Posterior vena cava (tissue), 2 donors: ENCODE data around the gene PALM. TPM values are rescaled to one million over a fixed set of nuclear protein-coding genes. Genes with fewer than 3 reads are reported as not detected.
"Not testable (repeated sequence)": the region's sequence is repeated elsewhere in the genome, so short reads cannot be mapped to it uniquely, and the experiment has no call there.

Experiments
- DNase-seq: peaks from one replicate; pipeline ENCODE4 v3.0.0-alpha.2; 2020; ENCODE audit warnings: low spot score
- intact Hi-C, 2 donors: fragments of 100-400 bp; cut with DNase I; formaldehyde crosslinking; loops; one replicate each; pipeline versions ENCODE4 v1.14.1 to v1.14.2; 2022 to 2023
- long read RNA-seq, 2 donors: library from polyadenylated mRNA; unstranded; transcript quantifications; one replicate each; pipeline ENCODE4 v2.0.0, GENCODE V29; 2020 to 2021
- total RNA-seq, 2 donors: library from RNA; stranded (reverse); fragmentation: NEBNext Ultra II Directional; extraction: Animal tissue kit (Norgen Biotek cat#: 25700); gene quantifications; one replicate each; pipeline ENCODE4 v1.2.1, GENCODE V29; 2021
- donor health status: DM: yes; HTN: yes; CAD: no.
- donor health status: DM: yes; HTN: yes; CAD: no.

PALM gene
- 100 to 1,000 TPM in 1 of 2 donors, 10 to 100 TPM in 1; 89.6 to 128 TPM for total RNA-seq
- long read RNA-seq, donor 1, transcript PALM-202 (9 exons, 2,725 nt) = major isoform, 6 of 48 reads
- long read RNA-seq, donor 1, partial matches to known transcripts = 37 of 48 reads
- long read RNA-seq, donor 1, other reads (novel, unspliced or antisense) = 5 of 48 reads
- long read RNA-seq, donor 2, partial matches to known transcripts = 32 of 36 reads
- long read RNA-seq, donor 2, other reads (novel, unspliced or antisense) = 4 of 36 reads

DNA sequence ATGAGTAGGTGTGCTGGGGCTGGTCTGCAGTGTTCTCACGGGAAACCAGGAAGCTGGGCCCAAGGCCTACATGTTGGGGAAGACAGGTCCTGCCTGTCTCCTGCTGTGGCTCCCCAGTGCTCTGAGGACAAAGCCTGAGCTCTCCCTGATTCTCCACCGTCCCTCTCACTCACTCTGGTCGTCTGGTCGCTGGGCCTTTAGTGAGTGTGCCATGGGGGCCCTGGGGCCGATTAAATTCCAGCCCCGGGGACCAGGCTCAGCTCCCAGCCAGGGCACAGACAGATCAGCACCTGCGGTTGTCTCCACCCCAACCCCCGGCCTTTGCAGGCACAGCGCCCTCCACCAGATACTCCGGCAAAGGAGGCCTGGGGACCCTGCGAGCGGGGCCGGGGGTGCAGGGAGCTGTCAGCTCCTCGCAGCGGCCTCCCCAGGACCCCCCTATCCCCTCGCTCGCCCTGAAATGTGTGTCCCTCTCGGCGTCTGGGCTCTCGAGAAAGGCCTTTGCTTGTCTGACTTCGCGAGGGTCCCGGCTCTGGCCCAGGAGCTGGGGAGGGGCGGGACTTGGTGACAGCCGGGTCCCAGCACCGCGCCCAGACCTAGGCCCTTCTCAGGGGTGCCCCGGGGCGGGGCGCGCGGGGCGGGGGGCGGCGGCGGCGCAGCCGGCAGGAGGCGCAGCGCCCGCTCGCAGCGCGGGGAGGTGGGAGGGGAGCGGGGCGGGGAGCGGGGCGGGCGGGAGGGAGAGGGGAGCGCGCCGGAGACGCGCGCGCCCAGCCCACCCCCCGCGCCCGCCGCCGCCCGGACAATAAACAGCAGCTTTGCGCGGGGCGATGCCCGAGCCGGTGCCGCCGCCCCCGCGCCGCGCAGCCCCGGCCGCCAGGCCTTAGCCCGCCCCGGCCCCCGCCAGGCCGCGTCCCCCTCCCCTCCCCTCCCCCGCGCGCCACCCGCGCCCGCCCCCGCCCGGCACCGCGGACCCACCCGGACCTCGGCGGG, at the start of gene PALM:
PALM (plus strand) TSS at position 782 of the 990 bp plus-strand sequence. CDS start 212 bp downstream, outside the sequence.
- intact Hi-C loops = no loop called here

DNA sequence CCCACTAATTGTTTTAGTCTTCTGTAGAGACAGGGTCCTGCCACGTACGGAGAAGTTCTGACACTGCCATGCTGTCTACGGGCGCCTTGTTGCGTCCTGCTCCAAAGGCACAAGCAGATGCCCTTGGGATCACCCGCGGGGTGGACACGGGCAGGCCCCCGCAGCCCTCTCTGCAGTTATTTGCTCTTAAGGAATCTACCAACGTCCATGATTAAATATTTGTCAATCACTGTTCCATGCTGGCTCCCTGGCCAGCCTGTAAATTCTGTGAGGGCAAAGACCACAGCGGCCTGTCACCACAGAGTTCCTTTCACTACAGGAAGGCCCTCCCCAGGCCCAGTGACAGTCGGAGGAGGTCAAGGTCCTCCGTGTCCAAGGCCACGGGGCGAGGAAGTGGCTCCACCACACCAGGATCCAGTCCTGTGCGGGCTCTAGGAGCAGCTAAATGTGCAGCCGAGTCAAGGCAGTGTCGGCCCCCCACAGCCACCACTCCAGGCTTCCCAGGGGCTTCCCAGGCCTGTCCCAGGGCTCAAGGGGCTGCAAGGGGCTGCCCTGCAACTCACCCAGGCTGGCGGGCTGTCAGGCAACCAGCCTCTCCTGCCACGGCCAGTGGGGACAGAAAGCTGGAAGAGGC, 47.8 kb upstream of the PALM start:
- intact Hi-C loops = no loop called here
- no peak for DNase-seq

More for the DNA sequence above, at the start of gene PALM:
- DNase-seq = no peak

DNA sequence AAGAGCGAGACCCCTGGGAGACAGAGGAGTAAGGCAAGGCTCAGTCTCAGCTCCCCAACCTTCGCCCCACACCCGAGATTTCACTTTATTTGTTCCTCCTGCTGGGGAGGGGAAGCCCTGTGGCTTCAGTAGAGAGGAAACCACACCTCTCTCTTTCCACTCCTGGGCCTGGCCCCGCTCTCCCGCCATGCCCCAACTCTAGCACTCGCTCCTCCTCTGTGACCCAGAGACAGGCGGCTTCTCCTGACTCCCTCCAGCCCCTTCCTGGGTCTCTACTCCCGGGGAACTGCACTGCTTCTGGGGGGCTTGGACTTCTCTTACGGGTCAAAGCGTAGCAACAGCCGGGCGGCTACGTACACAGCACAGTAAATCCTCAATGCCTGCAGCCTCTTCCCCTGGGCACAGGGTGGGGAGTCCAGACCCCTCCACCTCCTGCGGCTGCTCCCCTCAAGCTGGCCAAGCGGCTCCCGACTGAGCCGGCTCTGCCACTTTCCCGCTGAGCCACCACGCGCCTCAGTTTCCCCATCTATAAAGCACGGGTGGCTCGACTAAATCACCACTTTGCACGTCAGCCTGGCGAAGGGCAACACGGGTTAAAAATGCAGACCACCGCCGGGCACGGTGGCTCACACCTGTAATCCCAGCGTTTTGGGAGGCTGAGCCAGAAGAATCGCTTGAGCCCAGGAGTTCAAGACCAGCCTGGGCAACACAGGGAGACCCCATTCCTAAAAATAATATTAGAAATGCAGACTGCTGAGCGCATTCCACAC, 47.1 kb upstream of the PALM start:
- intact Hi-C loops = no loop called here
- DNase-seq = no peak

GRCh38 chr19:662207-662961, 46.4 kb upstream of the PALM start:
- DNase-seq = no peak
- intact Hi-C loops = no loop called here

GRCh38 chr19:662962-663681, 45.6 kb upstream of the PALM start, which contains the start of gene RNF126:
Gene RNF126 (minus strand): TSS chr19:663214. CDS start chr19:663121, 93 bp downstream.
- peak; percentile 98 for DNase-seq
- intact Hi-C loops = no loop called here

- intact Hi-C loops = loop anchor here in 1 of 2 donors (2.0 kb wide), 1 partner anchor 71 kb away; no protein-coding TSS in a partner anchor
These were observed 45.0 kb upstream of the PALM start for GRCh38 chr19:663682-664117.

GRCh38 chr19:664913-665443, 43.8 kb upstream of the PALM start:
- DNase-seq = peak; percentile 94
- intact Hi-C loops = loop anchor here in 1 of 2 donors (2.0 kb wide), 1 partner anchor 70 kb away; no protein-coding TSS in a partner anchor

More at GRCh38 chr19:663682-664117, 45.0 kb upstream of the PALM start:
- DNase-seq = no peak

DNA sequence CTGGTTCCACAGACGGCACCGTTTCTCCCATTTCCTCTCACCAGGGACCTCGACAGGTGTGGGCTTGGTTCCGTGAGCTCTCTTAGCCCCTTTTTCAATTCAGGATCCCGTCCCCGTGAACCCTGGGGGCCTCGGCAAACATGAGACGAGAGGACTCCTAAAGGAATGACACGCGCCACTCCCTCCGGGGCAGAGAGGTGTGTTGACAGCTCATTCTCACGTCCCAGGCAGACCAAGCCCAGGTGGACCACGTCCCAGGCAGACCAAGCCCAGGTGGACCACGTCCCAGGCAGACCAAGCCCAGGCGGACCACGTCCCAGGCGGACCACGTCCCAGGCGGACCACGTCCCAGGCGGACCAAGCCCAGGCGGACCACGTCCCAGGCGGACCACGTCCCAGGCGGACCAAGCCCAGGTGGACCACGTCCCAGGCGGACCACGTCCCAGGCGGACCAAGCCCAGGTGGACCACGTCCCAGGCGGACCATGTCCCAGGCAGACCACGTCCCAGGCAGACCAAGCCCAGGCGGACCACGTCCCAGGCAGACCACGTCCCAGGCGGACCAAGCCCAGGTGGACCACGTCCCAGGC, 41.7 kb upstream of the PALM start:
- intact Hi-C loops = loop anchor here in 1 of 2 donors (2.0 kb wide), 1 partner anchor 64 kb away; no protein-coding TSS in a partner anchor
- not testable (repeated sequence) for DNase-seq

GRCh38 chr19:668675-669434, 39.9 kb upstream of the PALM start:
- DNase-seq, intact Hi-C loops: not testable (repeated sequence)

- intact Hi-C loops = no loop called here
- DNase-seq = no peak
These were observed 38.1 kb upstream of the PALM start for GRCh38 chr19:670609-671075.

GRCh38 chr19:674282-675151, 34.2 kb upstream of the PALM start:
- intact Hi-C loops = no loop called here

GRCh38 chr19:676007-676338, 32.8 kb upstream of the PALM start:
- DNase-seq = no peak
- intact Hi-C loops = no loop called here

More at GRCh38 chr19:674282-675151, 34.2 kb upstream of the PALM start:
- DNase-seq = no peak

DNA sequence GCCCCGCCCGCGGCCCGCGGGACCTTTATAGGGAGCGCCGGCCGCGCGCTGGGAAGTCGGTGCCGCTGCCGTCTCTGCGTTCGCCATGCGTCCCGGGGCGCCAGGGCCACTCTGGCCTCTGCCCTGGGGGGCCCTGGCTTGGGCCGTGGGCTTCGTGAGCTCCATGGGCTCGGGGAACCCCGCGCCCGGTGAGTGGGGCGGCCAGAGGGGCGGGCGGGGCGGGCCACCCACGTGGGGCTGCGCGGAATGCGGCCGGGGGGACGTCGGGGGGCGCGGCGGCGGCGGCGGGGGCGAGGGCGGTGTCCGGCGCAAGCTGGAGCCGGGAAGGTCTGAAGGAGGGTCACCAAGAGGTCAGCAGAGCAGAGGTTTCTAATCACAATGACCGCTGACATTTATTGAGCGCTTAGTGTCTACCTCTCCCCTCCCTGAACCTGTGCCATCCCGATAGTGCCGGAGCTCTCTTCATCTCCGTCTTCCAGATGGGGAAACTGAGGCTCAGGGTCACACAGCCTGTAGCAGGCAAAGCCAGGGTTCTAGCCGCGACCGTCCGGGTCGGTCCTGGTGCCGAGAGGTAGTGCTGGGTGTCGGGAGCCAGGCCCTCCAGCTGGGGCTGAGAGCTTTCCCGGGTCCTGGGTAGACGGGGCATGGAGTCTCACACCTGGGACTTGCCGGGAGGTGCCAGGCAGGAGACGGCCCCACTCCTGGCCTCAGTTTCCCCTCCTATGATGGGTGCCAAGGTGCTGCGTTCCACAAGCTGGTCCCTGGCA, 32.2 kb upstream of the PALM start, which contains the start of gene FSTL3:
FSTL3 (plus strand) TSS at position 54 of the 767 bp plus-strand sequence; CDS start at position 86, 32 bp downstream.
- no peak for DNase-seq
- intact Hi-C loops = no loop called here

DNA sequence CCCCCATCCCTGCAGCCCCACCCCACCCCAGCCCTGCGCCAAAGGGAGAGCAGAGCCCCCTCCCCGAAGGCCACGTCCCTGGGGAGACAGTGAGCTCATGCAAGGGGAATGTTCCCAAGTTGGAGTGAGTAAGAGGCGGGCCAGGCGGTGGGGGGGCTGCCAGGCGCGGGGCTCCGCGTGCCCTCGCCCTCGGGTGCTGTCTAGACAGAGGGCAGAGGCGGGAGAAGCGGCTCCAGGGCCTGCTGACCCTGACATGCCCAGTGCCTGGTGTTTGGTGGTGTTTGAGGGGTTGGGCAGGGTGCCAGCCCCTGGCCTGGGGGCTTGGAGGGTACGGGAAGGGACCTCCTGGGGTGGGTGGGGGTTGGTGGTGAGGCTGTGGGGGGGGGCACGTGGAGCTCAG, 31.5 kb upstream of the PALM start:
- intact Hi-C loops = no loop called here
- peak; percentile 94 for DNase-seq
